Hematopoietic multipotent progenitor cell treated with erythropoietin and hydrocortisone succinate and interleukin-3 and kit ligand, for 4 days (in vitro differentiated cells): ENCODE data around the gene CNTNAP2.
"Not testable (repeated sequence)": the region's sequence is repeated elsewhere in the genome, so short reads cannot be mapped to it uniquely, and the experiment has no call there.

Experiments used
- DNase-seq: peaks from one replicate; pipeline ENCODE4 v3.0.0-alpha.2; 2015

The CNTNAP2 gene

GRCh38 chr7:147681530-147681929 is 1564.9 kb downstream of the CNTNAP2 start:
- no peak for DNase-seq

DNA sequence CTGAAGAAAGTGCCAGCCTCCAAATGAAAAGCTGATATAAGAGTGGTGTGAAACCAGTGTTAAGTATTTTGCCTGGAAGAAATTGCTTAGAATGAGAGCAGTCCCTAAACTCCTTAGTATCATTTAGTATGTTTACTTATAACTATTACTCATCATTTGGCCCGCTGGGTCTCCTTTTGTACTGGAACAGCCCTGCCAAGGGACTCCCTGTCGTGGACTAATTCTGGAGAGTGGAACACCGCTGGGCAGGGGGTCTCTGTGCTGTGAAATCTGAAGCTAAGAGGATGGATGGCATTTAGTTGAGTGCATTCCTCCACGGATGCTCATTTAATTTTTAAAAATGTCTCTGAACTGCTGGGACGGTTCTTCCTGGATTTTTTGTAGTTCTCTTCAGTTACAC is 1584.1 kb downstream of the CNTNAP2 start:
- DNase-seq = no peak

DNA sequence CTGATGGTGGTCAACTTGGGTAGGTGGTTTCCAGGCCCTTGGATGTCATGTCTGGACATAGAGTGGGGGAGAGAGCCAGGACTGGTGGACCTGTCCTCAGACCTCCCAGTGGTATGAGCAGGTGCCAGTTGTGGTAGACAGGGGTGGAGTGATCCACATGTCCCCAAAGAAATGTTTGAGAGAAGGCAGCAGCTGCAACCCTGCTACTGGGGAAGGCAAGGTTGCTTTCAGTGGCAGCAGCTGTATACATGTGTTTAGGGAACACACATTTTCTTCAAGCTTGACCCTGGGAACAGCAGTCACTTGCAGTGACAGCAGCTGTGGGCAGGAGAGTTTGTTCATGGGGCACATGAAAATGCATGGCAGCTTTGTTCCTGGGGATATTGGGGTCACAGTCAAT is 1591.3 kb downstream of the CNTNAP2 start:
- no peak for DNase-seq

DNA sequence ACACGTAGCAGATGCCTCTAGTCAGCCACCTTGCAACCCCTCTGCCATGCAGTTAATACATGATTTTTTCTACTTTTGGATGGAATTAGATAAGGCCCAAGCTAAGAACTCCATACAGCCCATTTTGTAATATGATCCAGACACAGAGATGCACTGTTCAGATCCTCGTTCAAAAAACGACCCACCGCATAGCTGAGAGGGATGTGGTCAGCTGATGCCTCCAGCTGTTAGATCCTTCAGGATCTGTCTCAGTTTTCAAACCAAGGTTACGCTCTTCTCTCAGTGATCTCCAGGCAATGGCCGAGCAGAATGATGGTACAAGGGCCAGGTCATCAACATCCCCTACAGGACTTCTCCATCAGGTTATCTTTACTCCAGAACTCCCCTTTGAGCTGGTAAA is 1592.3 kb downstream of the CNTNAP2 start:
- no peak for DNase-seq

- peak; percentile 36 for DNase-seq
These were observed 1594.8 kb downstream of the CNTNAP2 start for GRCh38 chr7:147711447-147711846.

GRCh38 chr7:147721962-147722830 is 1605.6 kb downstream of the CNTNAP2 start:
- DNase-seq = peak; percentile 2

DNA sequence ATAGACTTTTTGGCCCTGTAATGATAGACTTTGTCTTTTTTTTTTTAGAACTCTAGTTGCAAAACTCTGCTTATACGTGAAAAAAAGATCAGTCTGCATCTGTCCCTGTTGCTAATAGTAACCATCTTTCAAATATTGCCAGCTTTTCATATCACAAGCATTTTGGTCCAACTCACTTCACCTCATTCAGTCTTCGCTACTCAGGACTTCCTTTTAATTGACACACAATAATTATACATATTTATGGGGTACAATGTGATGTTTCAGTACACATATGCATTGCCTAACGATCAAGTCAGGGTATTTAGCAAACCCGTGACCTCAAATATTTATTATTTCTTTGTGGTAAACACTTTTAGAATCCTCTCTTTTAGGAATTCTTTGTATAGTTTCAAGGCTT is 1606.9 kb downstream of the CNTNAP2 start:
- DNase-seq = no peak

DNA sequence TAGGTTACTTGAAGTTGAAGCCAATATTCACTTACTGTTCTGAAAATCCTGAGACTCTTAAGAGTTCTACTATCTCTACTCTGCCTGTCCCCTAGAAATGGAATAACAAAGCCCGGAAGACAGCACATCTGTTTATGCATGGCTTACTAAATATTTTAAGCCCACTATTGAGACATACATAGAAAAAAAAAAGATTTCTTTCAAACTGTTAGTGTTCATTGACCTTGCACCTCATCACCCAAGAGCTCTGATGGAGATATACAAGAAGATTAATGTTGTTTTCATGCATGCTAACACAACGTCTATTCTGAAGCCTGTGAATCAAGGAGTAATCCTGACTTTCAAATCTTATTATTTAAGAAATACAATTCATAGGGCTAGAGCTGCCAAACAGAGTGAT is 1614.7 kb downstream of the CNTNAP2 start:
- no peak for DNase-seq

DNA sequence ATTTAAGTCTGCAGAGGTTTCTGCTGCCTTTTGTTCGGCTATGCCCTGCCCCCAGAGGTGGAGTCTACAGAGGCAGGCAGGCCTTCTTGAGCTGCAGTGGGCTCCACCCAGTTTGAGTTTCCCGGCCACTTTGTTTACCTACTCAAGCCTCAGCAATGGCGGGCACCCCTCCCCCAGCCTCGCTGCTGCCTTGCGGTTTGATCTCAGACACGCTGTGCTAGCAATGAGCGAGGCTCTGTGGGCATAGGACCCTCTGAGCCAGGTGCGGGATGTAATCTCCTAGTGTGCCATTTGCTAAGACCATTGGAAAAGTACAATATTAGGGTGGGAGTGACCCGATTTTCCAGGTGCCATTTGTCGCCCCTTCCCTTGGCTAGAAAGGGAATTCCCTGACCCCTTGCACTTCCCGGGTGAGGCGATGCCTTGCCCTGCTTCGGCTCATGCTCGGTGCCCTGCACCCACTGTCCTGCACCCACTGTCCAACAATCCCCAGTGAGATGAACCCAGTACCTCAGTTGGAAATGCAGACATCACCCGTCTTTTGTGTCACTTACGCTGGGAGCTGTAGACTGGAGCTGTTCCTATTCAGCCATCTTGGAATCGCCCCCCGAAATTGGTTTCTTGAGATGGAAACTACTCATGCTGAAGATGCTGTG is 1621.1 kb downstream of the CNTNAP2 start:
- DNase-seq = not testable (repeated sequence)

DNA sequence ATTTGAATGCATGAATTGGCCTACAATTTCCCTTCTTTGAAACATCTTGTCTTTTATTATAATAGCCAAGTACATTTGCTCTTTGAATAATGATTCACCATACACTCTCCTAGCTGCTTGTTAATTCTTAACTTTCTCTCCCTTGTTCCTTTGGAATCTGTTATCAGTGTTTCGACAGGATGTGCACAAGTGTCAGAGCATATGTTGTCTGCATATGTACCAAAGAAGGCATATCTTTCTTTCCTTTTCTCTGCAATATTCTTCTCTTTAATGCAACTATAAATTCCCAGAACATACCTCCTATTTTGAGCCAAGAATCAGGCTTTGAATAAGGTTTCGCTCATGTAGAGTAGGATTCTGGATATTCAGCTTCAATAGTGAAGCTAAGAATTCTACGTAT is 1625.7 kb downstream of the CNTNAP2 start:
- no peak for DNase-seq

- peak; percentile 7 for DNase-seq
These were observed 1639.7 kb downstream of the CNTNAP2 start for GRCh38 chr7:147756300-147756699.

DNA sequence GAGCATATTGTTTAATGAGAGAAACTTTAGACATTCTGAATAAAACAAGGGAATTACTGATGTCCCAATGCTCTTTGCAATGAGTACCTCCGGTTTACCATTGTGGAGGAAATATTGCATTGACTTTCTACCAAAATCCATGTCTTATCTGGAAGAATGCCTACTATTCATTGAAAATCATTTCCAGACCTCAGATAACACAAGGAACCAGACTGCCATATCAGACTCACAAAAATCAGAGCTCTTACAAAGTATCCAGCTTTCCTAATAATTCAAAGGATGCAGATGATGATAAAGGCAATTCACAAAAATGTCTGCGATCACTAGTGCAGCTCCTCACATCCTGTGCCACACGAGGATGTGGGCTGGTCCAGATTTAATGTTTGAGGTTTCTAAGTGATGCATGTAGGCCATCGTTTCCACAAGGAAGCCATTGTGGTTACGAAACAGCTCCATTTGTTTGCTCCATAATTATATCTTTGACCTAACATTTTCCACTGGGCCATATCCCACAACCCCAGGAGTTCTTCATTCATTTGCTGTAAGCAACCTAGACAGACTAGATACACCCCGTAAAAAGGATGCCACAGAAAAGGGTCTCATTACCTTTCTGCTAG is 1642.8 kb downstream of the CNTNAP2 start:
- DNase-seq = no peak

GRCh38 chr7:147765301-147765700 is 1648.7 kb downstream of the CNTNAP2 start:
- DNase-seq = no peak

DNA sequence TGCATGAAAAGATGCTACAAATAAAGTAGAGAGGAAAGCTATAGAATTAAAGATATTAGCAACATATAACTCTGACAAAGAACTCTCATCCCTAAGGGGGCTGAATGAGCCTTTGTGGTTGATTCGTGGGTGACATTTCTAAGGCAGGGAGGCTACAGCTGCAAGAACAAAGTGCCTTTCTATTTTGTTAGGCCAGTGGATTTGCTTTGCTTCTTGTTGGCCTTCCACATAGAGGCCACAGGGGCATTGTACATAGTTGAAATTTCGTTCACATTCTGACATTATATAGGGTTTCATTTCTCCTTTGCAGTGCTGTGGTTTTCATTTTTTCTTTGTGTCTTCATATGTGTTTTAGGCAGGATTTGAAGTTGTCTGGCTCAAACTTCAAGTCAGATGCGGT is 1654.7 kb downstream of the CNTNAP2 start:
- DNase-seq = no peak

GRCh38 chr7:147774461-147774860 is 1657.9 kb downstream of the CNTNAP2 start:
- DNase-seq = no peak

DNA sequence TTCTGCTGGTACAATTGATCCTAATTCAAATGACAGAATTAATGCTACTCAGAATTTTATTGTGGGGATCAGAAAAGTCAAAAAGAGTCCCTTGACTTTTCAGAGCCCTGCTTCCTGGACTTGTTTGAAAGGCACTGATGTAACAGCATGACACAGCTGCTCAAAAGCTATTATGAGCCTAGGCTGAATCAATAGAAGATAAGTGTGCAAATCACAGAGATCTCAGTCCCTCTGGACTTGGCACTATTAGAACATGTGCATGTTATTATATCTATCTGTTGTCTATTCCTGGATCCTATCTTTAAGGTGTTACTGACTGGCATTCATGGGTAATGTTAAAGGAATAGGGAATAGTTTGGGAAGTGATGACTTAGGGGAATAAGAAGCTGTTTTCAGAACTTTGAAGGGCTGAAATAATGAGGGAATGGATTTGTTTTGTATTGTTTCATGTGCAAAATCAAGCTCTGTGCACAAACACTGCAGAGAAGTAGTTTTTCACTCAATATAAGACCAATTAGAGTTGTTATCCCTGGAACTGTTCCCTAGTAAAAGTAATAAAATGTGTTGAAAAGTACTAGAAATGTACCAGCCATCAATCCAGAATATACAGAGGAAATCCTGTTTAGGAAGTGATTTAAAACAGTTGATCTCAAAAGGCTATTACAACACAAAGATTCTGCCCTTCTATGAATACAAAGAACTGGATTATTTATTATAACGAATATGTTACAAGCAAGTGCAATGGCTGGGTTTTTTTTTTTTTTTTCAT is 1659.1 kb downstream of the CNTNAP2 start:
- no peak for DNase-seq

DNA sequence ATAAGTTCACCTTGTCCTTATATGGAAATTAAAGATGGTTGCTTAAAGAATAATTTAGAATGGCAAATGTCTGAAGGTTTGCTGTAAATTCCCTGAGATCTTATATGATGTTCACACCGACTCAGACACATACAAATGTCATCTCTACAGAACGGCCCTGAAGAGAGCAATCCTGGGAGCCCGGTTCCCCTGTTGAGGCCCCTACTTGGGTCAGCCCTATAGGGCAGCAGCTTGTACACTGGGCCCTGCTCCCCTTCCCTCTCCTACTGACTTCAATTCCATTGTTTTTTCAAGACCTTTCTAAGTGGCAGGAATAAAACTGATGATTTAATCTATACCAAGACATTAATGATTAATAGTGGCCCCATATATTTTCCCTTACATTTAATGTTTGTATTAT is 1660.7 kb downstream of the CNTNAP2 start:
- DNase-seq = no peak

DNA sequence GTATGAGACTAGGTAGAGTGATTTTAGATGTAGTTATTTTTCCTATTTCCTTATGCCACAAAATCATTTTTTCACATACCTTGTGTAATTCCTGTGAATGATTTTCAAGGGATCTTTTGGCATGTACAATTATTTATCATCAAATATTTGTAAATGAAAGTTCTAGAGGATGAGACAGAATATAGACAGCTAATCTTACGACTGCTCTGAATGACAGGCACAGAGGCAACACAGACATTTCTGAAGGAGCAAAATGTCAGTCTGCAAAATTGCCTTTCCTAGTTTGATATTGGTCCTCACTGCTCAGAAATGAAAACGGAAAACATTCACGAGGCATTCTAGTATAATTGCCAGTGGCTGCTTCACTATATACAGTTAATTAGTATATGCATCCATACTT is 1663.3 kb downstream of the CNTNAP2 start:
- no peak for DNase-seq

DNA sequence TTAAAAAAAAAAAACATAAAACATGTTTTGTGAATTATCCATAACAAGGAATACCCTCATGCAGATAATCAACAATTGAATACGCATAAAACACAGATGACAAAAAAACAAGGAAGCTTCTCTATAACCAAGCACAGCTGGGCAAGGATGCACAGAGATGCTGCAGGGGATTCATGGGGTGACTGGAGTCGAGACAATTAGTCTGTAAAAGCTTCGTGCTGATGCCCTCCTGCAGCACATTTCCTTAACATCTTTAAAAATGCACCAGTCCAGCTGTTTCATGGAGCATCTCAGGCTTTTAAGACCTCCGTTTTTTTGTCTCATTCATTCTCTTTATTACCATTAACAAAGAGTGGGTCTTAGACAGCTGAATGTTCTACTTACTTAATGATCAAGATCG is 1680.0 kb downstream of the CNTNAP2 start:
- no peak for DNase-seq

DNA sequence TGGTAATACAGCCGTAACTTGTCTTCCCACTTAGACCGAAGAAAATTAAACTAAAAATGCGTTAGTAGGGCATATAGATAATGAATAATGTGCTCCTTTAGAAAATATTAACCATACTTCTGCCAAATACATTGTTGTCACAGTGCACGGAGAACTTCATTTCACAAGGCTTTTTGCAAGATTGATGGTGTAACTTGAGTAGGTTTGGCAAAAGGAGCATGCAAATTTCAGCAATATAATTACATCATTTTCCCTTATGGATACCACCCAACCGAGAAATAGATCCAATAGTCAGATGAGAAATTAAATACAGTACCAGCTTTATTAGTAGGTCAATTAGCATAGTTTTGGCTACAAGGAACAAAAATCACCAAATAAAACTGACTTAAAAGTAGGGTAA is 1681.4 kb downstream of the CNTNAP2 start:
- DNase-seq = no peak

GRCh38 chr7:147801762-147802161 is 1685.2 kb downstream of the CNTNAP2 start:
- DNase-seq = not testable (repeated sequence)

DNA sequence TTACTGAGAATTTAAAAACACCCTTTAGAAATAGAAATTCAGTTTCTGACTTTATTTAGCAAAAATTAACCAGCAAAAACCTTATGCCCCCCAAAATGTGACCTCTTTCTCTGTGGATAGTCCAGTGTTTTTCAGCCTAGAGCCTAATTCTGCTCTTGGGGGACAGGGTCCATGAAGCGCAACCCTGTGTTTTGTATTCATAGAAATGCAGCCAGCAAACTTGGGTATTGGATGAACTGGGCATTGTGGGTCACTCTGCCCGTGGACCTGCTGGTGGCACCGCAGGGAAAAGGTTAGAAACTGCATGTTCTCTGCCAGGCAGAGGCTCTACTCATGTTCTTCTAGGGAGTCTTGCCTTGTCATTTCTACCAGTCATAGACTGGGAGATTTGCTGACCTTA is 1686.5 kb downstream of the CNTNAP2 start:
- DNase-seq = peak; percentile 37

GRCh38 chr7:147803606-147804005 is 1687.0 kb downstream of the CNTNAP2 start:
- DNase-seq = peak; percentile 85
